ENCODE measurements around the gene NPIPA5. TPM values are rescaled to one million over a fixed set of nuclear protein-coding genes. Genes with fewer than 3 reads are reported as not detected.

The NPIPA5 gene
- total and polyA plus RNA-seq, 2 of the 13 experiments (the other 11 are each of a cell fraction or from before 2014, with no cell fraction given), result 9.7 to 21.5 TPM

DNA sequence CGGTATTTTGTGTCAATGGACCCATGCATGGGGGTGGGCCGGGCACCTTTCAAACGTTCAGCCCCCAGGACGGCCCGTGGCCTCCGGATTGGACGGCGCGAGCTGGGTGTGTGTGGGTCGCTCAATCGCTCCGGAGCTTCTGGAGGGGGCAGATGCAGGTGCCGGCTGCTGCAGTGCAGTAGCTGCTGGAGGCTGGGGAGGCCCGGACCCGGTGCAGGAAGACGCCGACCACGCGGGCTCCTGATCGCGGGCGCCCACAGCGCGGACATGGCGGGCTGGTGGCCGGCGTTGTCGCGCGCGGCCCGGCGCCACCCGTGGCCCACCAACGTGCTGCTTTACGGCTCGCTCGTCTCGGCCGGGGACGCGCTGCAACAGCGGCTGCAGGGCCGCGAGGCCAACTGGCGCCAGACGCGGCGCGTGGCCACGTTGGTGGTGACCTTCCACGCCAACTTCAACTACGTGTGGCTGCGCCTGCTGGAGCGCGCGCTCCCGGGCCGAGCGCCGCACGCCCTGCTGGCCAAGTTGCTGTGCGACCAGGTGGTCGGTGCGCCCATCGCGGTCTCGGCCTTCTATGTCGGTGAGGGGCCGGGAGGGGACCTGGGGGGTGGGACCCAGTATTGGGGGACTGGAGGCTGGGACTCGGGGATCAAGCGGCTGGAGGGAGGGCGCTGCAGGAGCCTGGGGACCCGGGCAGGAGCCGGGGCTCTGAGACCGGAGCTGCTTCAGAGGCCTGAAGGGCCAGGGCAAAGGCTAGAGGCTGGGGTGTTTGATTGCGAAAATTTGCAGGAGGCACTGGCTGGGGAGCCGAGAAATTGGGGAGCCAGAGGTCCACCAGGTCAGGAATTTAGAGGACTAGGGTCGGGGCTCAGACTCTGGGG lies 17.8 kb upstream of the NPIPA5 start, which contains the start of gene MPV17L (continued):
- TF ChIP-seq ELF1 (CRISPR knock-in tag; IDR thresholded peaks at IDR 0.05) (0 out of 2 replicates have a peak, but pooled peaks have one; percentile 7), HDAC1 (CRISPR knock-in tag; IDR thresholded peaks at IDR 0.05) (peak; percentile 80), ZNF296 (CRISPR knock-in tag; conservative IDR thresholded peaks at IDR 0.05) (0 out of 2 replicates have a peak, but pooled peaks have one; percentile 56), TAF1 (CRISPR knock-in tag; IDR thresholded peaks at IDR 0.05) (peak; percentile 91), FOXO1 (CRISPR knock-in tag; IDR thresholded peaks at IDR 0.05) (peak; percentile 59; the same call in 1 of the 2 replicates), GATAD2A (CRISPR knock-in tag; IDR thresholded peaks at IDR 0.05) (0 out of 2 replicates have a peak, but pooled peaks have one; percentile 26), ZNF598 (CRISPR knock-in tag; IDR thresholded peaks at IDR 0.05; ENCODE audit: borderline replicate concordance) (peak; percentile 27; the same call in 1 of the 2 replicates), SAP130 (CRISPR knock-in tag; IDR thresholded peaks at IDR 0.05; ENCODE audit: low read depth) (peak; percentile 78), PHF8 (CRISPR knock-in tag; IDR thresholded peaks at IDR 0.05) (peak; percentile 79), ZNF333 (CRISPR knock-in tag; IDR thresholded peaks at IDR 0.05; ENCODE audit: borderline replicate concordance) (peak; percentile 21; the same call in 1 of the 2 replicates), ISX (CRISPR knock-in tag; conservative IDR thresholded peaks at IDR 0.05) (0 out of 2 replicates have a peak, but pooled peaks have one; percentile 33), TOE1 (CRISPR knock-in tag; IDR thresholded peaks at IDR 0.05) (0 out of 2 replicates have a peak, but pooled peaks have one; percentile 76), GLI4 (CRISPR knock-in tag; IDR thresholded peaks at IDR 0.05; ENCODE audit: borderline replicate concordance) (peak; percentile 92; the same call in 1 of the 2 replicates), YEATS4 (CRISPR knock-in tag; IDR thresholded peaks at IDR 0.05; ENCODE audit: borderline replicate concordance) (peak; percentile 69; the same call in 1 of the 2 replicates), ELF3 (CRISPR knock-in tag; IDR thresholded peaks at IDR 0.05) (peak; percentile 34; the same call in 1 of the 2 replicates), MED1 (CRISPR knock-in tag; IDR thresholded peaks at IDR 0.05) (peak; percentile 72), ZNF337 (CRISPR knock-in tag; IDR thresholded peaks at IDR 0.05; ENCODE audit: borderline replicate concordance, low read depth) (0 out of 2 replicates have a peak, but pooled peaks have one; percentile 63), ZNF782 (CRISPR knock-in tag; IDR thresholded peaks at IDR 0.05; ENCODE audit: borderline replicate concordance) (peak; percentile 86), IKZF4 (CRISPR knock-in tag; IDR thresholded peaks at IDR 0.05; ENCODE audit: borderline replicate concordance, low read depth, not compliant biosample characterization) (peak; percentile 98), POLR2AphosphoS5 (IDR thresholded peaks at IDR 0.05; ENCODE audit: low read depth, low read length) (peak; percentile 92), ZNF343 (CRISPR knock-in tag; IDR thresholded peaks at IDR 0.05) (peak; percentile 66; the same call in 1 of the 2 replicates)
- TF ChIP-seq, protein P1, sequence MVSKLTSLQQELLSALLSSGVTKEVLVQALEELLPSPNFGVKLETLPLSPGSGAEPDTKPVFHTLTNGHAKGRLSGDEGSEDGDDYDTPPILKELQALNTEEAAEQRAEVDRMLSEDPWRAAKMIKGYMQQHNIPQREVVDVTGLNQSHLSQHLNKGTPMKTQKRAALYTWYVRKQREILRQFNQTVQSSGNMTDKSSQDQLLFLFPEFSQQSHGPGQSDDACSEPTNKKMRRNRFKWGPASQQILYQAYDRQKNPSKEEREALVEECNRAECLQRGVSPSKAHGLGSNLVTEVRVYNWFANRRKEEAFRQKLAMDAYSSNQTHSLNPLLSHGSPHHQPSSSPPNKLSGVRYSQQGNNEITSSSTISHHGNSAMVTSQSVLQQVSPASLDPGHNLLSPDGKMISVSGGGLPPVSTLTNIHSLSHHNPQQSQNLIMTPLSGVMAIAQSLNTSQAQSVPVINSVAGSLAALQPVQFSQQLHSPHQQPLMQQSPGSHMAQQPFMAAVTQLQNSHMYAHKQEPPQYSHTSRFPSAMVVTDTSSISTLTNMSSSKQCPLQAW (CRISPR knock-in tag; IDR thresholded peaks at IDR 0.05), result peak; percentile 26; the same call in 1 of the 2 replicates
- TF ChIP-seq, protein P2, sequence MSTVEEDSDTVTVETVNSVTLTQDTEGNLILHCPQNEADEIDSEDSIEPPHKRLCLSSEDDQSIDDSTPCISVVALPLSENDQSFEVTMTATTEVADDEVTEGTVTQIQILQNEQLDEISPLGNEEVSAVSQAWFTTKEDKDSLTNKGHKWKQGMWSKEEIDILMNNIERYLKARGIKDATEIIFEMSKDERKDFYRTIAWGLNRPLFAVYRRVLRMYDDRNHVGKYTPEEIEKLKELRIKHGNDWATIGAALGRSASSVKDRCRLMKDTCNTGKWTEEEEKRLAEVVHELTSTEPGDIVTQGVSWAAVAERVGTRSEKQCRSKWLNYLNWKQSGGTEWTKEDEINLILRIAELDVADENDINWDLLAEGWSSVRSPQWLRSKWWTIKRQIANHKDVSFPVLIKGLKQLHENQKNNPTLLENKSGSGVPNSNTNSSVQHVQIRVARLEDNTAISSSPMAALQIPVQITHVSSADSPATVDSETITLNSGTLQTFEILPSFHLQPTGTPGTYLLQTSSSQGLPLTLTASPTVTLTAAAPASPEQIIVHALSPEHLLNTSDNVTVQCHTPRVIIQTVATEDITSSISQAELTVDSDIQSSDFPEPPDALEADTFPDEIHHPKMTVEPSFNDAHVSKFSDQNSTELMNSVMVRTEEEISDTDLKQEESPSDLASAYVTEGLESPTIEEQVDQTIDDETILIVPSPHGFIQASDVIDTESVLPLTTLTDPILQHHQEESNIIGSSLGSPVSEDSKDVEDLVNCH (CRISPR knock-in tag; IDR thresholded peaks at IDR 0.05), result peak; percentile 73; the same call in 1 of the 2 replicates
- TF ChIP-seq, protein P3, sequence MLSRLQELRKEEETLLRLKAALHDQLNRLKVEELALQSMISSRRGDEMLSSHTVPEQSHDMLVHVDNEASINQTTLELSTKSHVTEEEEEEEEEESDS (CRISPR knock-in tag; IDR thresholded peaks at IDR 0.05; ENCODE audit: borderline replicate concordance), result 0 out of 2 replicates have a peak, but pooled peaks have one; percentile 69
- TF ChIP-seq, protein P4, sequence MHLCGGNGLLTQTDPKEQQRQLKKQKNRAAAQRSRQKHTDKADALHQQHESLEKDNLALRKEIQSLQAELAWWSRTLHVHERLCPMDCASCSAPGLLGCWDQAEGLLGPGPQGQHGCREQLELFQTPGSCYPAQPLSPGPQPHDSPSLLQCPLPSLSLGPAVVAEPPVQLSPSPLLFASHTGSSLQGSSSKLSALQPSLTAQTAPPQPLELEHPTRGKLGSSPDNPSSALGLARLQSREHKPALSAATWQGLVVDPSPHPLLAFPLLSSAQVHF (CRISPR knock-in tag; IDR thresholded peaks at IDR 0.05), result peak; percentile 76

Data from HepG2 (cell line).